GM23338 (cell line): ENCODE results near the gene PPP1R16B. TPM values are rescaled to one million over a fixed set of nuclear protein-coding genes. Genes with fewer than 3 reads are reported as not detected.

ENCODE experiments used
- ATAC-seq: fragments of 200-7000 bp; cut with Tn5 transposase; 3 replicates; pipeline ENCODE4 v1.9.1; 2020
- DNase-seq: peaks from one replicate; pipeline ENCODE4 v3.0.0-alpha.2; 2015; ENCODE audit warnings: low spot score
- H2AFZ ChIP-seq: fragments of 200-600 bp; sonication (generic); 2 replicates; pipeline ENCODE4 v1.8.0; 2016; ENCODE audit warnings: antibody characterized with exemption, mild to moderate bottlenecking, moderate library complexity
- H3F3A ChIP-seq: fragments of 200-600 bp; sonication (generic); replicated peaks from 2 replicates; pipeline ENCODE4 v1.8.0; 2017; ENCODE audit warnings: antibody characterized with exemption, mixed run types, low read depth
- H3K27ac ChIP-seq: fragments of 200-600 bp; sonication (generic); 2 replicates; pipeline ENCODE4 v1.6.1; 2016; ENCODE audit warnings: low read depth
- H3K27me3 ChIP-seq: fragments of 200-600 bp; sonication (generic); 2 replicates; pipeline ENCODE4 v1.8.0; 2016; ENCODE audit warnings: mild to moderate bottlenecking, mixed run types, moderate library complexity; ENCODE audit not compliant: insufficient read depth
- H3K36me3 ChIP-seq: fragments of 200-600 bp; sonication (generic); 2 replicates; pipeline ENCODE4 v1.8.0; 2016; ENCODE audit warnings: mild to moderate bottlenecking; ENCODE audit not compliant: insufficient read depth
- H3K4me1 ChIP-seq: fragments of 200-600 bp; sonication (generic); 2 replicates; pipeline ENCODE4 v1.8.0; 2016; ENCODE audit warnings: mild to moderate bottlenecking, moderate library complexity; ENCODE audit not compliant: insufficient read depth
- H3K4me2 ChIP-seq: fragments of 200-600 bp; sonication (generic); 2 replicates; pipeline ENCODE4 v1.7.1; 2017; ENCODE audit warnings: mixed run types
- H3K4me3 ChIP-seq: fragments of 200-600 bp; sonication (generic); 2 replicates; pipeline ENCODE4 v1.6.1; 2016; ENCODE audit warnings: mixed run types
- H3K79me2 ChIP-seq: fragments of 200-600 bp; sonication (generic); replicated peaks from 2 replicates; pipeline ENCODE4 v1.8.0; 2017; ENCODE audit warnings: mild to moderate bottlenecking; ENCODE audit not compliant: insufficient read depth
- H3K9me2 ChIP-seq: fragments of 200-600 bp; sonication (generic); 2 replicates; pipeline ENCODE4 v1.8.0; 2017; ENCODE audit not compliant: insufficient read depth
- H4K20me1 ChIP-seq: fragments of 200-600 bp; sonication (generic); replicated peaks from 2 replicates; pipeline ENCODE4 v1.8.0; 2017; ENCODE audit warnings: mild to moderate bottlenecking; ENCODE audit not compliant: insufficient read depth
- H3K27ac Mint-ChIP-seq: 2 replicates; pipeline ENCODE4 v1.8.0; 2020; ENCODE audit warnings: inconsistent platforms, mild to moderate bottlenecking, moderate library complexity, mixed read lengths
- H3K27me3 Mint-ChIP-seq: 3 replicates; pipeline ENCODE4 v1.8.0; 2022; ENCODE audit warnings: low read depth, mild to moderate bottlenecking, moderate library complexity, mixed read lengths, inconsistent platforms; ENCODE audit not compliant: insufficient read depth, poor library complexity
- H3K36me3 Mint-ChIP-seq: 3 replicates; pipeline ENCODE4 v1.8.0; 2021; ENCODE audit warnings: low read depth, mild to moderate bottlenecking, inconsistent platforms, moderate library complexity, mixed read lengths
- H3K4me1 Mint-ChIP-seq: 3 replicates; pipeline ENCODE4 v1.8.0; 2020; ENCODE audit warnings: mild to moderate bottlenecking, inconsistent platforms, mixed read lengths
- H3K4me3 Mint-ChIP-seq: 3 replicates; pipeline ENCODE4 v1.8.0; 2021; ENCODE audit warnings: moderate library complexity, mild to moderate bottlenecking, inconsistent platforms, mixed read lengths
- H3K9me3 Mint-ChIP-seq: 3 replicates; pipeline ENCODE4 v1.8.0; 2020; ENCODE audit warnings: moderate library complexity, mild to moderate bottlenecking, inconsistent platforms, mixed read lengths
- CREB1 ChIP-seq: fragments of 250-450 bp; sonication (Bioruptor Pico); IDR thresholded peaks from 2 replicates; pipeline ENCODE4 v1.5.0; 2020; ENCODE audit warnings: low read depth, mild to moderate bottlenecking, moderate library complexity
- EZH2 ChIP-seq: fragments of 200-600 bp; sonication (generic); IDR thresholded peaks from one replicate; pipeline ENCODE4 v1.8.0; 2017; ENCODE audit warnings: antibody characterized with exemption, mild to moderate bottlenecking, low read depth; ENCODE audit not compliant: unreplicated experiment
- JUNB ChIP-seq: IDR thresholded peaks from one replicate; pipeline ENCODE4 v1.6.1; 2016; ENCODE audit warnings: antibody characterized with exemption; ENCODE audit not compliant: unreplicated experiment
- NANOG ChIP-seq: IDR thresholded peaks from 2 replicates; pipeline ENCODE4 v1.6.1; 2016; ENCODE audit warnings: antibody characterized with exemption, borderline replicate concordance
- POLR2AphosphoS5 ChIP-seq: IDR thresholded peaks from 2 replicates; pipeline ENCODE4 v1.6.1; 2016; ENCODE audit warnings: antibody characterized with exemption, low read depth
- ZNF114 ChIP-seq: fragments of 250-450 bp; sonication (Bioruptor Pico); IDR thresholded peaks from 2 replicates; pipeline ENCODE4 v1.5.0; 2020; ENCODE audit warnings: mild to moderate bottlenecking, moderate library complexity
- ZNF462 ChIP-seq: fragments of 250-450 bp; sonication (Bioruptor Pico); IDR thresholded peaks from 2 replicates; pipeline ENCODE4 v1.5.0; 2020; ENCODE audit warnings: mild to moderate bottlenecking, moderate library complexity
- polyA plus RNA-seq: library from polyadenylated mRNA; unstranded; fragments of >200 nt; fragmentation: Nextera tagmentation; extraction: Ambion mirVana; gene quantifications from 2 replicates; pipeline ENCODE4 v1.2.1, GENCODE V29; 2016
- total RNA-seq: library from RNA; depleted of rRNA; stranded (reverse); fragments of >200 nt; shearing (Covaris generic); gene quantifications from 2 replicates; pipeline ENCODE4 v1.2.3, GENCODE V29; 2014

PPP1R16B gene
- total and polyA plus RNA-seq, 2 experiments from 2014 or later, result 1.6 to 11.5 TPM

- Mint-ChIP-seq H3K9me3 (no peaks in the 10 kb centered on the region), H3K36me3 (no peaks in the 10 kb centered on the region; the same call in 2 of the 3 replicates), H3K27me3 (peaks cover 9% of the 10 kb centered on the region), H3K27ac (no peak overlapping the region), H3K4me3 (no peak overlapping the region), H3K4me1 (peaks cover 36% of the 10 kb centered on the region)
- TF ChIP-seq NANOG (no peak), EZH2 (no peak)
- ATAC-seq, result no peak
- no peak overlapping the region for H3K27ac ChIP-seq
- no peaks in the 10 kb centered on the region; the same call in 1 of the 2 replicates for H4K20me1 ChIP-seq
- 0 out of 2 replicates have a peak, but pooled peaks cover 4% of the 10 kb centered on the region for H3F3A ChIP-seq
- no peak overlapping the region for H3K4me2 ChIP-seq
- H3K36me3 ChIP-seq, result no peaks in the 10 kb centered on the region
- H2AFZ ChIP-seq, result no peak overlapping the region
- no peaks in the 10 kb centered on the region for H3K79me2 ChIP-seq
- DNase-seq, result no peak
- peaks cover 21% of the 10 kb centered on the region for H3K4me1 ChIP-seq
- no peaks in the 10 kb centered on the region for H3K9me2 ChIP-seq
- H3K27me3 ChIP-seq, result no peaks in the 10 kb centered on the region
- no peak overlapping the region for H3K4me3 ChIP-seq
Measured at GRCh38 chr20:38874460-38875174, 69.1 kb downstream of the PPP1R16B start.

GRCh38 chr20:38875175-38875993, 69.9 kb downstream of the PPP1R16B start:
- Histone ChIP-seq H3F3A (0 out of 2 replicates have a peak, but pooled peaks cover 2% of the 10 kb centered on the region), H3K4me1 (peaks cover 17% of the 10 kb centered on the region), H3K79me2 (no peaks in the 10 kb centered on the region), H3K27ac (no peak overlapping the region), H3K27me3 (no peaks in the 10 kb centered on the region), H3K4me2 (peak overlapping the region; percentile 26; the same call in 1 of the 2 replicates), H4K20me1 (no peaks in the 10 kb centered on the region; the same call in 1 of the 2 replicates), H3K4me3 (no peak overlapping the region), H2AFZ (no peak overlapping the region), H3K9me2 (no peaks in the 10 kb centered on the region), H3K36me3 (no peaks in the 10 kb centered on the region)
- no peak for DNase-seq
- Mint-ChIP-seq H3K27ac (no peak overlapping the region), H3K27me3 (peaks cover 7% of the 10 kb centered on the region), H3K4me1 (peaks cover 34% of the 10 kb centered on the region), H3K9me3 (no peaks in the 10 kb centered on the region), H3K36me3 (no peaks in the 10 kb centered on the region; the same call in 2 of the 3 replicates), H3K4me3 (no peak overlapping the region)
- ATAC-seq, result no peak
- no peak for TF ChIP-seq CREB1 (CRISPR knock-in tag)
- TF ChIP-seq POLR2AphosphoS5, result no peak
- no peak for TF ChIP-seq NANOG
- TF ChIP-seq JUNB, result no peak
- no peak for TF ChIP-seq ZNF462 (CRISPR knock-in tag)
- no peak for TF ChIP-seq EZH2
- no peak for TF ChIP-seq ZNF114
